GM13976 (cell line): ENCODE data around the gene SRPRA.

ENCODE experiments used
- DNase-seq: peaks from one replicate; pipeline ENCODE4 v3.0.0; 2012; ENCODE audit warnings: low spot score
- CTCF ChIP-seq: IDR thresholded peaks from 2 replicates; pipeline ENCODE4 v1.5.1; 2012; ENCODE audit warnings: borderline replicate concordance, mild to moderate bottlenecking; ENCODE audit not compliant: insufficient read depth; ENCODE audit errors: extremely low read depth, missing control alignments, control extremely low read depth
- in situ Hi-C: fragments of 300-500 bp; cut with MboI; formaldehyde crosslinking; loops from one replicate; pipeline ENCODE4 v1.12.0; 2022; ENCODE audit warnings: low sequenced_read_pairs, mixed read lengths, inconsistent platforms; ENCODE audit not compliant: unreplicated experiment

Gene SRPRA

GRCh38 chr11:126233391-126233790, 35.3 kb downstream of the SRPRA start:
- in situ Hi-C loops: no loop called here
- DNase-seq: no peak
- TF ChIP-seq CTCF: no peak

- in situ Hi-C loops: no loop called here
- DNase-seq: no peak
- no peak for TF ChIP-seq CTCF
Observed at GRCh38 chr11:126232683-126233082, 36.0 kb downstream of the SRPRA start.

GRCh38 chr11:126231725-126232459, 36.8 kb downstream of the SRPRA start:
- in situ Hi-C loops: no loop called here
- no peak for TF ChIP-seq CTCF
- no peak for DNase-seq

GRCh38 chr11:126229858-126230540, 38.7 kb downstream of the SRPRA start:
- in situ Hi-C loops: no loop called here
- TF ChIP-seq CTCF: no peak

GRCh38 chr11:126226334-126227084, 42.2 kb downstream of the SRPRA start:
- TF ChIP-seq CTCF: no peak
- DNase-seq: no peak
- in situ Hi-C loops: no loop called here

More at GRCh38 chr11:126229858-126230540, 38.7 kb downstream of the SRPRA start:
- DNase-seq: no peak

- in situ Hi-C loops: no loop called here
- TF ChIP-seq CTCF: no peak
- DNase-seq: no peak
Observed at GRCh38 chr11:126225295-126225665, 43.4 kb downstream of the SRPRA start.
